ENCODE measurements around the gene PLET1.

DNA sequence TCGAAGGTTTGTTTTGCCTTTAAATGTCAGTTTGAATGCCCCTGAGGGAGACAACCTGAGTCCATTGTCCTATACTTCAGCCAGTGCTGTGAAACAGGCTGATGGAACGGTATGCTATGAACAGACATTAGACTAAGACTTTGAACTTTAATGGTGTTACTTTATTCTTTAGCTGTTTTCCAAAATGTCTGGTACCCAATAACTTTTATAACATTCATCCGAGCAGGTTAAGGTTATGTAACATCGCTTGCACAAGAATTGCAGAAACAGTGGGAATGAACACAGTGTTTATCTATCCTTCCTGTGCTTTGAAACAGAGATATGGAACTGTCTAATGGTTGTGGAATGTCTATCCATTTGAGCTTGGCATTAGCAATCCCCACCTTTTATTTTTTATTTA lies 46.9 kb downstream of the PLET1 start:
- TF ChIP-seq, protein P1, sequence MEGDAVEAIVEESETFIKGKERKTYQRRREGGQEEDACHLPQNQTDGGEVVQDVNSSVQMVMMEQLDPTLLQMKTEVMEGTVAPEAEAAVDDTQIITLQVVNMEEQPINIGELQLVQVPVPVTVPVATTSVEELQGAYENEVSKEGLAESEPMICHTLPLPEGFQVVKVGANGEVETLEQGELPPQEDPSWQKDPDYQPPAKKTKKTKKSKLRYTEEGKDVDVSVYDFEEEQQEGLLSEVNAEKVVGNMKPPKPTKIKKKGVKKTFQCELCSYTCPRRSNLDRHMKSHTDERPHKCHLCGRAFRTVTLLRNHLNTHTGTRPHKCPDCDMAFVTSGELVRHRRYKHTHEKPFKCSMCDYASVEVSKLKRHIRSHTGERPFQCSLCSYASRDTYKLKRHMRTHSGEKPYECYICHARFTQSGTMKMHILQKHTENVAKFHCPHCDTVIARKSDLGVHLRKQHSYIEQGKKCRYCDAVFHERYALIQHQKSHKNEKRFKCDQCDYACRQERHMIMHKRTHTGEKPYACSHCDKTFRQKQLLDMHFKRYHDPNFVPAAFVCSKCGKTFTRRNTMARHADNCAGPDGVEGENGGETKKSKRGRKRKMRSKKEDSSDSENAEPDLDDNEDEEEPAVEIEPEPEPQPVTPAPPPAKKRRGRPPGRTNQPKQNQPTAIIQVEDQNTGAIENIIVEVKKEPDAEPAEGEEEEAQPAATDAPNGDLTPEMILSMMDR (IDR thresholded peaks at IDR 0.05), result no peak
- no peak for TF ChIP-seq POLR2A (IDR thresholded peaks at IDR 0.05)
- no peak for TF ChIP-seq POLR2AphosphoS5 (IDR thresholded peaks at IDR 0.05)

Measured in suprapubic skin (tissue), 4 donors.